ENCODE results near the gene SGF29.
"Not testable (repeated sequence)": the region's sequence is repeated elsewhere in the genome, so short reads cannot be mapped to it uniquely, and the experiment has no call there.

The SGF29 gene

DNA sequence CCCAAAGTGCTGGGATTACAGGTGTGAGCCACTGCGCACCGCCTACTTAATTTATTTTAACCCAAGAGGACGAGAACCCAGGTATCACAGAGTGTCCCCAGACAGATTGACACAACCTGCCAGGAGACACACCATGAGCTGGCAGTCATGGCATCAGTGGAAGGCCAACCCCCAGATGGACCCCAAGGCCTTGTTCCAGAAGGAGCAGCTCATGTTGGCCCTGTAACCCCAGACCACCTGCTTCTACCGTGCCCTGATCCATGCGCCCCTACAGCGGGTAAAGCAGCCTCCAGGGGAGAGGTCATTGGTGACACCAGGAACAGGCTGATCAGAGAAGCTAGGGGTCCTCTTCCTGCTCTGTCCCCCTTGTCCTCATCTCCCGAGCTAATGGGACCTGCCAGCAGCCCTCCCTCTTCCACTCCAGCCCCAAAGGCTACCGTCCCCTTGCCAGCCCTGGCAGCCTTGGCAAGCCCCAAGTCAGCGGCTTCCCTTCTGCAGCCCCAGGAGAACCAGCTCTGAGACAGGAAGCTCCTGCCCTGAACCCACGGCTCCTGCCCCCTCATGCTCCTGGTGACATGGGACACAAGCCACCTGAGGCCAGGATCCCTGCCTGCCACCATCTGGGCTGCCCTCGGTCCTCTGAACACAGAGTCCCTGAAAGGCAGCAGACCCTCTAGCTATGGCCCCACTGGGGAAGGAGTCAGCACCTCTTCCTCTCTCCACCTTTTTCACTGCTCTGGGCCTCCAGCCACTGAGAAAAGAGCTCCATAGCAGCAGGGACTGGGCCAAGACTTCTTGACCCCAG lies 49.9 kb downstream of the SGF29 start:
- H3K27ac ChIP-seq: no peak overlapping the region
- TF ChIP-seq ZFX (IDR thresholded peaks at IDR 0.05): no peak
- TF ChIP-seq, protein P1, sequence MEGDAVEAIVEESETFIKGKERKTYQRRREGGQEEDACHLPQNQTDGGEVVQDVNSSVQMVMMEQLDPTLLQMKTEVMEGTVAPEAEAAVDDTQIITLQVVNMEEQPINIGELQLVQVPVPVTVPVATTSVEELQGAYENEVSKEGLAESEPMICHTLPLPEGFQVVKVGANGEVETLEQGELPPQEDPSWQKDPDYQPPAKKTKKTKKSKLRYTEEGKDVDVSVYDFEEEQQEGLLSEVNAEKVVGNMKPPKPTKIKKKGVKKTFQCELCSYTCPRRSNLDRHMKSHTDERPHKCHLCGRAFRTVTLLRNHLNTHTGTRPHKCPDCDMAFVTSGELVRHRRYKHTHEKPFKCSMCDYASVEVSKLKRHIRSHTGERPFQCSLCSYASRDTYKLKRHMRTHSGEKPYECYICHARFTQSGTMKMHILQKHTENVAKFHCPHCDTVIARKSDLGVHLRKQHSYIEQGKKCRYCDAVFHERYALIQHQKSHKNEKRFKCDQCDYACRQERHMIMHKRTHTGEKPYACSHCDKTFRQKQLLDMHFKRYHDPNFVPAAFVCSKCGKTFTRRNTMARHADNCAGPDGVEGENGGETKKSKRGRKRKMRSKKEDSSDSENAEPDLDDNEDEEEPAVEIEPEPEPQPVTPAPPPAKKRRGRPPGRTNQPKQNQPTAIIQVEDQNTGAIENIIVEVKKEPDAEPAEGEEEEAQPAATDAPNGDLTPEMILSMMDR (conservative IDR thresholded peaks at IDR 0.05): no peak

DNA sequence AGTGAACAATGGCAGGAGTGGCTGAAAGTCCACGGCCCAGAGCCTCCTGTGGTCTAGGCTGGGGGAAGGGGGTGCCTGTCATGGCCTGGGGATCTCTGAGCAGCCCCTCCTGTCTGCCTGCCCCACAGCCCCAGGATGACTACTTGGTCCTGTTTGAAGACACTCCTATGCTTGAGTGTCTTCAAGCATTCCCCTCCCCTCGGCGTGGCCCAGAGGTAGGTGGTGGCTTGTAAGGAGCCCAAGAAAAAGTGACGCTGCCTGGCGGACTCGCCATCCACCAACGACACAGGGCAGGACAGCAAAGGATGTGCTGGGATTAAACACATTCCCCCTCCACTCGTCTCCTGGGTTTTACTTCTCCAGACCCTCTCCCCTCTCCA lies 50.5 kb downstream of the SGF29 start:
- TF ChIP-seq, protein P1 (conservative IDR thresholded peaks at IDR 0.05): no peak
- TF ChIP-seq ZFX (IDR thresholded peaks at IDR 0.05): no peak
- H3K27ac ChIP-seq: no peak overlapping the region

DNA sequence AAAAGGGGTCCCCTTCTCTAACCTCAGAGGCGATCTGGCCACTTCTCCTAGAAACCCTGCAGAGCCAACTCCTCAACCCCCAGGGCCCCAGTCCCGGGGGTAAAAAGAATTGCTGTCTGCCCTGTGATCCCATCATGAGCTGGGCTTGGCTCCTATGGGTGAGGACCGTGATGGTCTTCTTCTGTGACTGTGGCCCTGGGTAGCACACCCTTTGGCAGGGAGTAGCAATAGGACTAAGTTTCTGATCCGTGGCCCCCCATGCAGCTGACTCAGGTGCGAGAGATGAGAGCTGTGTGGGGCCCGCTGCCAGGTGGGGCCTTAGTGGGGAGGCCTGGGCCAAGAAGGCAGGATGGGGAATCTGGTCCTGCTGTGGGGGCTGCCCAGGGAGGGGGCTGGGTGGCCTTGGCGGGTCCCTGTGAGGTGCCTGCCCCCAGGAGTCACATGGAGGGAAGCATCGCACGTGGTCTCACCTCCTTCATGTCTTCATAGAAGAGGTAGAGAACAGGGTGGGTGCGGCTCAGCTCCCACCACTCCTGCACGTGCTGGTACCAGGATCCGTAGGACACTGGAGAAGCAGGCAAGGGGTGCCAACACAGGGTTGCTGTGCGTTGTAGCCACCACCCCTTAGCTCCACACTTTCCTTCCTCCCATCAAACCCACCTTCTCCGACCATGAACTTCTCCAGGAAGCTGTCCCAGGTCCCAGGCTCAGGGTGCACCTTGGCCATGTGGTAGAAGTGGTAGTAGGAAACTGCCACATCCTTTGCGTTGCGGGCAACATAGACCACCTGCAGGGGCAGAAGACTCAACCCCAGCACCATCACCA lies 52.8 kb downstream of the SGF29 start:
- no peak for TF ChIP-seq ZFX (IDR thresholded peaks at IDR 0.05)
- TF ChIP-seq, protein P1 (conservative IDR thresholded peaks at IDR 0.05): no peak
- H3K27ac ChIP-seq: no peak overlapping the region

DNA sequence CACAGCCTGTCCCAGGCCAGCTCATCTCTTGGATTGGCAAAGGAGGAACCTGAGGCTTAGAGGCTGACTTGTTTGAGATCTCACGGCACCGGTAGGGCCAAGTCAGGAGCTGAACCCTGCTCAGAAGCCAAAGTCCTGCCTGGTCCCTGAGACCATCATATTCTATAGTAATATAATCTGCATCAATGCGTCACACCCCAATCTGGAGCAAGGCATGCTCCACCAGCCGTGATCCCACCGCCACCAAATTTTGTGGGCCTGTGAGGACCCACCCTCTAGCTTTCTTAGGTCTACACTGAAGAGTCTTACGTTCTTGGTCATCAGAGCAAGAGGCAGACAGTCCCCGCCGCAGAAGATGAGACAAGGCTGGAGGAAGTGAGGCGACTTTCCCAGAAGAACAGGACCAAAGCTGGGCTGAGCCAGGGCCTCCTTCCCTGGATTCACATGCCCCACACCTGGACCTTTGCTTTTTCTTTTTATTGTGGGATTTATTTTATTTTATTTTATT lies 53.5 kb downstream of the SGF29 start:
- TF ChIP-seq, protein P1 (conservative IDR thresholded peaks at IDR 0.05): no peak
- TF ChIP-seq ZFX (IDR thresholded peaks at IDR 0.05): no peak

DNA sequence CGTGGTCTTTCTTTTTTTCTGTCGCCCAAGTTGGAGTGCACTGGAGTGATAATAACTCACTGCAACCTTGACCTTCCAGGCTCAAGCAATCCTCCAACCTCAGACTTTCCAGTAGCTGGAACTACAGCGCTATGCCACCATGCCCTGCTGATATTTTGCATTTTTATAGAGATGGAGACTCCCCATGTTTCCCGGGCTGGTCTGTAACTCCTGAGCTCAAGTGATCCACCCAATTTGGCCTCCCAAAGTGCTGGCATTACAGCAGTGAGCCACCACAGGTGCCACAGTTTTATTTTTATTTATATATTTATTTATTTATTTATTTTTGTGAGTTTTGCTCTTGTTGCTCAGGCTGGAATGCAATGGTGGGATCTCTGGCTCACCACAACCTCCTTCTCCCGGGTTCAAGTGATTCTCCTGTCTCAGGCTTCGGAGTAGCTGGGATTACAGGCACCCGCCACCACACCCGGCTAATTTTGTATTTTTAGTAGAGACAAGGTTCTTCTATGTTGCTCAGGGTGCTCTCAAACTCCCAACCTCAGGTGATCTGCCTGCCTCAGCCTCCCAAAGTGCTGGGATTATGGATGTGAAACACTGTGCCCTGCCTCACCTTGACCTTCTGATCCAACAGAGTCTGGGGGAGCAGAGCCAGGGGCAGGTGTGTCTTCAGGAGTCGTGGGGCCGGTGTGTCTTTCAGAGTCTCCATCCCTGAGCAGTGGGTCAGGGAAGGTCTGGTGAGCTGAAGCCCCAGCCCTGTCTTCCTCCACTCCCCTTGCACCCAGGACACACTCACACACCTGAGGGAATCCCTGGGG lies 54.2 kb downstream of the SGF29 start:
- not testable (repeated sequence) for H3K27ac ChIP-seq

More for the DNA sequence above, 53.5 kb downstream of the SGF29 start:
- no peak overlapping the region for H3K27ac ChIP-seq

DNA sequence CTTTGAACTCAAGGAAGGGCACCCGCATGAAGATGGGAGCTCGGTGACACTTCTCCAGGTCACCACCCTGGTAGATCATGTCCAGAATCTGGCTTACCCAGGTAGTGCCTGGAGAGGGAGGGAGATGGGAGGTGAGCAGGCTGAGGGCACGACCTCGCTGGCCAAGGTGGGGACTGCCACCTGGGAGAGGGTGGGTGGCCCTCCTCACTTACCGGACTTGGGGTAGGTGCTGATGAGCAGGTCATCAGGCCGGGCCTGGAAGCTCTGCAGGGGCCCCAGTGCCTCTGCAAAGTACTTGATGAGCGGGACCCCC lies 54.7 kb downstream of the SGF29 start:
- not testable (repeated sequence) for H3K27ac ChIP-seq

DNA sequence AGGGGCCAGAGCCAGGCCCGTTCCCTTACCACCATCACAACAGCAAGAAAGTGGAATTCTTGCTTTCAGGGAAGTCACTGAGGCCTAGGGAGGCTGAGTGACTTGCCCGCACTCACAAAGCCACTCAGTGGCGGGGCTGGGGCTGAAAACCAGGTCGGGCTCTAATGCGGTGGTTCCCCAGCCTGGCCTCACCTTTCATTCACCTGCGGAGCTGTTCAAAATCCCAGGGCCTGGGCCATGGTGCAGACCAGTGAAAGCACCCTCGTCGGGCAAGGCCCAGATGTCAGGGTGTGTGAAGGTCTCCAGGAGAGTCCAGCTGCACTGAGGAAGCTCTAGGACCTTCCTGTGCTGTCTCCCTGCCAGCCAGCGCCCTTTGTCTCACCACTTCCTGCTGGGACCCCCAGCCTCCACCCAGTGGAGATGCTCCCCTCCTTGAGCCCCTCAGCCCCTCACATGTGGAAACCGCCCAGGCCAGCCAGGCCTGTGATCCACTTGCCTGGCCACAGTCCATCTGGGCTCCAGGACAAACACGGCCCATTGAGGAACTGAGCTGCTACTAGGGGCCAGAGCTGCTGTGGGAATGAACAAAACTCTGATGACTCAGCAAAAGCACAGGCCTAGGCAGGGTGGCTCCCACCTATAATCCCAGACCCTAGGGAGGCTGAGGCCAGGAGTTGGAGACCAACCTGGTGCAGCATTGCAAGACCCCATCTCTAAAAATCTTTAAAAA lies 55.3 kb downstream of the SGF29 start:
- H3K27ac ChIP-seq: peak overlapping the region; percentile 1; the same call in 1 of the 2 replicates
